Measurements from ENCODE around the gene SCGN.

DNA sequence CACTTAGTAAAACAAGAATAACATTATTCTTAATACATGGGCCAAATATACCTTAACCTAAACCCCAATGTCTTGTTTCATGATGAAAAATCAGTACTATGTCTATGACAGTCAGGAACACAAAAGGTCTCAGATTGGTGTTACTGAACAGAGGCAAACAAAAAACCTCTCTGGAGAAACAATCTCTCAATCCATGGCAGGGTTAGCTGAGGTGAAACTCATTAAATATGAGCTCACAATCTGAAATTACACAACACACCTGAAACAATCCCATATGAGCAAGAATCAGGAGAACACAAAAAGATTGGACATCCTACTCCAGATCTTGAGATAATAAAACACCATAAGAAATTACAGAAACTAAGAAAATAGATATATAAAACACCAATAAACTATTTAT, 96.0 kb downstream of the SCGN start:
- TF ChIP-seq, protein P1, sequence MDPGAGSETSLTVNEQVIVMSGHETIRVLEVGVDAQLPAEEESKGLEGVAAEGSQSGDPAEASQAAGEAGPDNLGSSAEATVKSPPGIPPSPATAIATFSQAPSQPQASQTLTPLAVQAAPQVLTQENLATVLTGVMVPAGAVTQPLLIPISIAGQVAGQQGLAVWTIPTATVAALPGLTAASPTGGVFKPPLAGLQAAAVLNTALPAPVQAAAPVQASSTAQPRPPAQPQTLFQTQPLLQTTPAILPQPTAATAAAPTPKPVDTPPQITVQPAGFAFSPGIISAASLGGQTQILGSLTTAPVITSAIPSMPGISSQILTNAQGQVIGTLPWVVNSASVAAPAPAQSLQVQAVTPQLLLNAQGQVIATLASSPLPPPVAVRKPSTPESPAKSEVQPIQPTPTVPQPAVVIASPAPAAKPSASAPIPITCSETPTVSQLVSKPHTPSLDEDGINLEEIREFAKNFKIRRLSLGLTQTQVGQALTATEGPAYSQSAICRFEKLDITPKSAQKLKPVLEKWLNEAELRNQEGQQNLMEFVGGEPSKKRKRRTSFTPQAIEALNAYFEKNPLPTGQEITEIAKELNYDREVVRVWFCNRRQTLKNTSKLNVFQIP (CRISPR knock-in tag; IDR thresholded peaks at IDR 0.05; ENCODE audit: borderline replicate concordance, low read depth), result no peak
- TF ChIP-seq ZFP30 (CRISPR knock-in tag; IDR thresholded peaks at IDR 0.05) (no peak), RARB (CRISPR knock-in tag; IDR thresholded peaks at IDR 0.05) (no peak), ZFP3 (CRISPR knock-in tag; IDR thresholded peaks at IDR 0.05) (no peak), ESRRG (CRISPR knock-in tag; IDR thresholded peaks at IDR 0.05) (no peak), TCF4 (CRISPR knock-in tag; IDR thresholded peaks at IDR 0.05; ENCODE audit: borderline replicate concordance) (no peak), ZNF70 (CRISPR knock-in tag; IDR thresholded peaks at IDR 0.05) (no peak), ARNTL (CRISPR knock-in tag; IDR thresholded peaks at IDR 0.05; ENCODE audit: borderline replicate concordance, low read depth) (no peak)
- TF ChIP-seq, protein P2, sequence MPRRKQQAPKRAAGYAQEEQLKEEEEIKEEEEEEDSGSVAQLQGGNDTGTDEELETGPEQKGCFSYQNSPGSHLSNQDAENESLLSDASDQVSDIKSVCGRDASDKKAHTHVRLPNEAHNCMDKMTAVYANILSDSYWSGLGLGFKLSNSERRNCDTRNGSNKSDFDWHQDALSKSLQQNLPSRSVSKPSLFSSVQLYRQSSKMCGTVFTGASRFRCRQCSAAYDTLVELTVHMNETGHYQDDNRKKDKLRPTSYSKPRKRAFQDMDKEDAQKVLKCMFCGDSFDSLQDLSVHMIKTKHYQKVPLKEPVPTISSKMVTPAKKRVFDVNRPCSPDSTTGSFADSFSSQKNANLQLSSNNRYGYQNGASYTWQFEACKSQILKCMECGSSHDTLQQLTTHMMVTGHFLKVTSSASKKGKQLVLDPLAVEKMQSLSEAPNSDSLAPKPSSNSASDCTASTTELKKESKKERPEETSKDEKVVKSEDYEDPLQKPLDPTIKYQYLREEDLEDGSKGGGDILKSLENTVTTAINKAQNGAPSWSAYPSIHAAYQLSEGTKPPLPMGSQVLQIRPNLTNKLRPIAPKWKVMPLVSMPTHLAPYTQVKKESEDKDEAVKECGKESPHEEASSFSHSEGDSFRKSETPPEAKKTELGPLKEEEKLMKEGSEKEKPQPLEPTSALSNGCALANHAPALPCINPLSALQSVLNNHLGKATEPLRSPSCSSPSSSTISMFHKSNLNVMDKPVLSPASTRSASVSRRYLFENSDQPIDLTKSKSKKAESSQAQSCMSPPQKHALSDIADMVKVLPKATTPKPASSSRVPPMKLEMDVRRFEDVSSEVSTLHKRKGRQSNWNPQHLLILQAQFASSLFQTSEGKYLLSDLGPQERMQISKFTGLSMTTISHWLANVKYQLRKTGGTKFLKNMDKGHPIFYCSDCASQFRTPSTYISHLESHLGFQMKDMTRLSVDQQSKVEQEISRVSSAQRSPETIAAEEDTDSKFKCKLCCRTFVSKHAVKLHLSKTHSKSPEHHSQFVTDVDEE (CRISPR knock-in tag; IDR thresholded peaks at IDR 0.05), result no peak

Data from SK-N-SH treated with all-trans-retinoic acid at 6 μM for 48 hours (cell line).